ENCODE measurements around the gene TECPR2. TPM values are rescaled to one million over a fixed set of nuclear protein-coding genes. Genes with fewer than 3 reads are reported as not detected.

The TECPR2 gene
- total and polyA plus RNA-seq, 10 donors: 1.1 to 46.6 (median 26.7) TPM

GRCh38 chr14:102338724-102339123 is 24.0 kb upstream of the TECPR2 start:
- Histone ChIP-seq H3K36me3 (peaks cover 0 to 100% (median 73%) of the 10 kb centered on the region in 6 donors), H3K4me1 (peaks cover 0 to 2% (median 0%) of the 10 kb centered on the region in 6 donors), H3K4me3 (no peak overlapping the region), H3K9me3 (no peaks in the 10 kb centered on the region), H3K27me3 (replicated peaks in 1 of 7) (no peaks in the 10 kb centered on the region), H3K27ac (no peak overlapping the region)
- no peak for TF ChIP-seq POLR2AphosphoS5 (IDR thresholded peaks at IDR 0.05)
- no peak for TF ChIP-seq CTCF (IDR thresholded peaks at IDR 0.05 in 8 of 11, conservative IDR thresholded peaks at IDR 0.05 in 3 of 11)
- TF ChIP-seq POLR2A (IDR thresholded peaks at IDR 0.05): no peak
- intact Hi-C loops (cut with DNase I; ENCODE audit: low total_unique reads): no loop called here
- DNase-seq: no peak
- 87 to 94% (median 91%) methylated on average over 9 of the region's 9 CpGs for WGBS, 5 donors

- H3K9me3 ChIP-seq: no peaks in the 10 kb centered on the region
- H3K4me3 ChIP-seq: no peak overlapping the region
- peak in 1 of 3 donors; percentile 36 for TF ChIP-seq POLR2AphosphoS5 (IDR thresholded peaks at IDR 0.05)
- no peak for TF ChIP-seq POLR2A (IDR thresholded peaks at IDR 0.05)
- 84 to 100% (median 93%) methylated on average over 4 to 8 of the region's 8 CpGs for WGBS, 5 donors
- H3K27me3 ChIP-seq (replicated peaks in 1 of 7): no peaks in the 10 kb centered on the region
- intact Hi-C loops (cut with DNase I; ENCODE audit: low total_unique reads): no loop called here
- peaks cover 0 to 100% (median 81%) of the 10 kb centered on the region in 6 donors for H3K36me3 ChIP-seq
- no peak for DNase-seq
- H3K4me1 ChIP-seq: no peaks in the 10 kb centered on the region
- H3K27ac ChIP-seq: no peak overlapping the region
Measured at GRCh38 chr14:102341566-102341965, 21.2 kb upstream of the TECPR2 start.

- no peaks in the 10 kb centered on the region for H3K9me3 ChIP-seq
- whole genome bisulfite sequencing, 5 donors: 88 to 94% (median 93%) methylated on average over 5 of the region's 5 CpGs
- no peak overlapping the region for H3K27ac ChIP-seq
- no peaks in the 10 kb centered on the region for H3K27me3 ChIP-seq (replicated peaks in 1 of 7)
- no peak overlapping the region for H3K4me3 ChIP-seq
- H3K4me1 ChIP-seq: no peaks in the 10 kb centered on the region
- intact Hi-C loops (cut with DNase I; ENCODE audit: low total_unique reads): no loop called here
- no peak for DNase-seq
- no peak for TF ChIP-seq POLR2AphosphoS5 (IDR thresholded peaks at IDR 0.05)
- TF ChIP-seq POLR2A (IDR thresholded peaks at IDR 0.05): no peak
- no peak for TF ChIP-seq CTCF (IDR thresholded peaks at IDR 0.05 in 8 of 11, conservative IDR thresholded peaks at IDR 0.05 in 3 of 11)
- H3K36me3 ChIP-seq: peaks cover 0 to 100% (median 86%) of the 10 kb centered on the region in 6 donors
Measured at GRCh38 chr14:102342238-102342637, 20.5 kb upstream of the TECPR2 start.

- WGBS, 5 donors: 84 to 97% (median 93%) methylated on average over 6 to 7 of the region's 7 CpGs
- H3K27ac ChIP-seq: no peak overlapping the region
- H3K36me3 ChIP-seq: peaks cover 0 to 100% (median 91%) of the 10 kb centered on the region in 6 donors
- DNase-seq: no peak
- no peaks in the 10 kb centered on the region for H3K27me3 ChIP-seq (replicated peaks in 1 of 7)
- H3K4me3 ChIP-seq: no peak overlapping the region
- TF ChIP-seq POLR2A (IDR thresholded peaks at IDR 0.05) (no peak), POLR2AphosphoS5 (IDR thresholded peaks at IDR 0.05) (no peak), CTCF (IDR thresholded peaks at IDR 0.05 in 8 of 11, conservative IDR thresholded peaks at IDR 0.05 in 3 of 11) (no peak)
- H3K4me1 ChIP-seq: no peaks in the 10 kb centered on the region
- intact Hi-C loops (cut with DNase I; ENCODE audit: low total_unique reads): no loop called here
- H3K9me3 ChIP-seq: no peaks in the 10 kb centered on the region
Measured at GRCh38 chr14:102344084-102344483, 18.7 kb upstream of the TECPR2 start.

- 89 to 98% (median 92%) methylated on average over 5 of the region's 5 CpGs for WGBS, 5 donors
- H3K27me3 ChIP-seq (replicated peaks in 1 of 7): no peaks in the 10 kb centered on the region
- DNase-seq: no peak
- H3K9me3 ChIP-seq: no peaks in the 10 kb centered on the region
- intact Hi-C loops (cut with DNase I; ENCODE audit: low total_unique reads): no loop called here
- no peak overlapping the region for H3K4me3 ChIP-seq
- no peaks in the 10 kb centered on the region for H3K4me1 ChIP-seq
- no peak overlapping the region for H3K27ac ChIP-seq
- TF ChIP-seq CTCF (IDR thresholded peaks at IDR 0.05 in 8 of 11, conservative IDR thresholded peaks at IDR 0.05 in 3 of 11): no peak
- TF ChIP-seq POLR2AphosphoS5 (IDR thresholded peaks at IDR 0.05): no peak
- H3K36me3 ChIP-seq: peaks cover 0 to 100% (median 91%) of the 10 kb centered on the region in 6 donors
Measured at GRCh38 chr14:102344485-102344884, 18.3 kb upstream of the TECPR2 start.

Measured in spleen (tissue), 11 donors.